Measurements from ENCODE around the gene LEAP2.

Gene LEAP2

DNA sequence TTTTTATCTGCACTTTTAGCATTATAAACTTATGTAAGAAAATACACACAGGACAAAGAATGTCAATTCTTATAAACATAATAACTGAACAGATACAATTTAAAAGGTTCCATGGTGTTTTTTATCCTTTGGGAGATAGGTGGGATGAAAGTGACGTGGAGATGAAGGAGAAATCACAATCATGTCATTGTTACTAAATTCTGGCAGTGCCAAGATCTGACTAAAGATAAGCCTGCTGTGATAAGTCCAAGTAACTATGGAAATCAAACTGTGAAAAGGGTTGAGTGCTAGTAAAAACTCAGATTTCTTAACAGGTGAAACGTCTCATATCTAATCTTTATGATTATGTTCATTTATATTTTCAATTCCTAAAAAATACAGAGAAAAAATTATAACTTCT is 11.1 kb downstream of the LEAP2 start:
- no peak for DNase-seq

DNA sequence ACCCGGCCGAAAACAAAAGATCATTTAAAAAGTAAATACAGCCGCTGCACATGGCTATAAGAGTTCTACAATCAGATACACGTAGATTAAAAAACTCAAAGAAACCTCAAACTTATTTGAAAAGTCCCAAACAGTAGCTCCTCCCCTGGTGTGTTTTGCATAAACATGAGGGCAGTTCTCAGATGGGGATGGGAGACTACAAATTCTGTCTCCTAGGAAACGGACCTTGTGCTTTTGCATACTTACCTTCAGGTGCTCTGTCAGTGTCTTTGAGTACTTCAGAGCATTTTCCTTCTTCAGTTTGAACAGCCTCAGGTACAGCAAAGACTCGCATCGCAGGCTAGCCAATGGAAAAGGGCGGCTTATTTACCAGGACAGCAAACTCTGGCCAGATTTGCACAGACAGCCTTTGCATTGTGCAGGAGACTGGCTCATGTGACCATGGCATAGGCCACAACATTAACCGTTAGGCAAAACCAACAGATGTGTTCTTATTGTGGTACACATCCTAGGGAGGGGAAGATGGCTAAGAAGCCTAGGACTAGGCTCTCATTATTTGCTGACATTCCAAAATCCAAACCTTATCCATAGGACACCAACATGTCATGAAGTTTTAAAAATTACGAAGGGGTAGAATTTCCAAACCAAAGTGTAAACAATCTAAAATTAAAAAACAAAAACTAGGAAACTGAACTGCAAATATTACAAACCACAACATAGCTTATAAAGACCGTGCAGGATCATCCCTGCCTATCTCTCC is 12.8 kb downstream of the LEAP2 start:
- DNase-seq = no peak

DNA sequence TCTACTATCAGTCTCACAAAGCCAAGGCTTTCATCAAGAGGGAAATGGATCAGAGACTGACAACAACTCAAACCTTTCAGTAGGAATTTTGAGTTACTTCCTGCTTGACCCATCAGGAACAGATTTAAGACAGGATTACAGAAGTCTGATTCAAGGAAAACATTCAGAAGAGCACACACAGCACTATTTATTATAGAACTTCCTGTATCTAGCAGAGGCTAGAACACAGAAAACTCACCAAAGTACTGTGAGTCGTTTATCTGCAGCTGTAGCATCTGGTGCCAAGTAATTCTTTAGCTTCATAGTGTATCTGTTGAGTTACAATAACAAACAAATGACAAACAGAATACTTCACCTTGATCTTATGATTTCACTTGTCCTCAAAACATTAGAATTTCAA is 13.8 kb downstream of the LEAP2 start:
- DNase-seq = no peak

DNA sequence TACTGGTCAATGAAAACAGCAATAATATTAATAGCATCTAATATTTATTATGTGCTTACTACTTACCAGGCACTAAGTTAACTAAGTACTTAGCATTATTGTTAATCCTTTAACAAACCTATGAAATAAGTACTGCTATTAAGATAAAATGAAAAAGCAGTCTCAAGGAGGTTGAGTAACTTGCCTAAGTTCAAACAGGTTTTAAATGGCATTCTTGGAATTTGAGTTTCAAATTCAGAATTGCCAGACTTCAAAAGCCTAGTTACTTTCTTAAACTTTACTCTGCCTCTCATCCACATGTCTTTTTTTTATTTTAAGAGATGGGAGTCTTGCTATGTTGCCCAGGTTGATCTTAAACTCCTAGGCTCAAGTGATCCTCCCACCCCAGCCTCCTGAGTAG is 16.0 kb downstream of the LEAP2 start:
- no peak for DNase-seq

DNA sequence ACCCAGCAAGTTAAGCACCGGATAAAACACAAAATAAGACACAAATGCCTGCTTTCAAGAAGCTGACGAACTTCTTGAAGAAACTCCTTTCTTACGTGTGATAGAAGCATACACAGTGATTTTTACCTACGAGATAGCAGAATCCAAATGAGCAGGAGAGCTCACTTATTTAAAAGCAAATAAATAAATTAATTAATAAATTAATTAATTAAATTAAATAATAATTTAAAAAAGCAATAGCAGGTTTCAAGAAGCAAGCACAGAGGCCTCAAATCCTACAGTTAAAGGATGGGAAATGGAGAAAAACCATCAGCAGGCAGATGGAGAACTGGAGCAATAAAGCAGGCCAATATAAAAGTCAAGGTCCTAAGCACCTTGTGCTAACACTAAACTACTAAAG is 17.3 kb downstream of the LEAP2 start:
- DNase-seq = no peak

DNA sequence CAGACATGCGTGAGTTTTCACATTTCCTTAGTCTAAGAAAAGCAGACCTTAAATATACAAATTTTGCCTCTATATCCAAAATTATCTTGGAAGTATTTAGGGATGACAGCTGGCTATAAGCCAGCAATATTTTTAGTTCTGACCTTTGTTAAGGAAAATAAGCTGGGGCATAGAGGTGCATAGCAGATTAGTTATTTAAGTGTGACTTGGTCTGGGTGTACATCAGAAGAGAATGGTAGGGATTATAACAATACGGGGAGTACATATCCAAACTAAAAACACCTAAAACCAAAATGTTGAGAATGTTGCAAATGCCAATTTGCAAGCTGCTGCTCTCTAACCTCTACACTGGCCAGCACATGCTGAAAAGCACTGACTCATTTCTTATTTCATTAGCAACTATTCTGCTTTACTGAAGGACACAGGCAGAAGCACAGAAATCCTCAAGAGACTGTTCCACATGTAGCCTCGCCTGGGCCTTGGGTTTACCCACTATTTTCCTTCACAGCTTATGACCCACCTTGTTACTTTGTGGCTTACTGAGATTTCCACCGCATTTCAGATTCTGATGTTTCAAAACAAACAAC is 22.3 kb downstream of the LEAP2 start:
- DNase-seq = no peak

DNA sequence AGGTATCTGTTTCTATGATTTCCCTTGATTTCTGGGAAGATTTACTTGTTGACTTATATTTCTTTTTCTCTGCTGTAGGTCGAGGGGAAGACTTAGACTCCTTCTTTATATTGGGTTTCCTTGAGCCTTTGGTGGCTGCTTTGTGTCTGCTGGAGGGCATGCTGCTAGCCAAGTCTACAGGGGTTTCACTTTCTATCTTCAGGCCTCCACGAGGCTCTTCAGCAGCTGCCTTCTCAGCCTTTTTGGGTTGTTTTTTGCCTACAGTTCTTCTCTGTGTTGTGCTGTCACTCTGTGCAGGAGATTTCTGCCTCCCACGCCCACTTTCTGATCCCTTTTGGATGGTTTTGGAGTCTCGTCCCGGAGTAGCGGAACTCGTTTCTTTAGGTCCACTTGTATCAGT is 23.2 kb downstream of the LEAP2 start:
- DNase-seq = no peak

DNA sequence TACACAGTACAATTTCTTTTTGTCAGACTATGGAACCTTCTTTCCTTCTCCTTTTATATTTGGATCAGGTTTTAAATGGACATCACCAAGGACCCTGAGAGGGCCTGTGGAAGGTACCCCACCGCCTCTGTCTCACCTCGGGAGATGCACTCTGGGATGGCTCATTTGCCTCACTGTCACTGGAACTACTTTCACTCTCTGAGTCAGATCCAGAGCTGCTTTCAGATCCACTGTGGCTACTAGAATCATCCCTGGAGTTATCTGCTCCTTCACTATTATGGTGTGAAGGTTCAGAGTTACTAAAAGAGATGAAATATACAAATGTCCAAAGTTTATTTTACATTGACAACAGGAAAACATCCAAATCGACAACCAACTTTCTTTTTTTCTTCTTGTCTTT is 24.6 kb downstream of the LEAP2 start:
- no peak for DNase-seq

DNA sequence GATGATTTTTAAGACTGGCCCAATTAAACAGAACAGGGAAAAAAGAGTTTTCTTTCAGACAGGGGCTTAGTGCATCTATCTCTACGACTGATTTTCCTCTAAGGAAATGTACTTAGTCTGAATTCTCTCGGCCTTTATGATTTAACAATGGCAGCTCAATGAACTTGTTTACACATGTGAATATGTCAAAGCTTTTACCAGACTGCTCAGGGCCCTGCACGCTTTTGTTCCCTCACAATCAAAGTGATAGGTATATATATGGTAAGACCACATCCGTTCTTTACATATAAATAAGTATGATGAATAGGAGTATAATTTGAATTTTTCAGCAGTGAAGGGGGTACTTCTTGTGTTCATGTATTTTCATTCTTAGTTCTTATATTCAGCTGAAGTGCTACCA is 27.6 kb downstream of the LEAP2 start:
- no peak for DNase-seq

DNA sequence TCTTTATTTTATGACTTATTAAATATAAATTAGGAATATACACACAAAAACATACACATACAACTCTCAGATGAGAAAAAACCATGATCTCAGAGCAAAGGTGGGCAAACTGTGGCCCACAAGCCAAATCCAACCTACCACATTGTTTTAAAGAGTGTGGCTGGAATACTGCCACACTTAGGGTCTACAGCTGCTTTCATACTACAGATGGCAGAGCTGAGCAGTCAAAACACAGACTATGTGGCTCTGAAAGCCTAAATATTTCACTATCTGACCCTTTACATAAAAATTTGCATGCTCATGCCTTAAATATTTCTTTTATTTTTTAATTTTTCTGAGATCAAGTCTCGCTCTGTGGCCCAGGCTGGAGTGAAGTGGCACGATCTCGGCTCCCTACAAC is 28.3 kb downstream of the LEAP2 start:
- no peak for DNase-seq

DNA sequence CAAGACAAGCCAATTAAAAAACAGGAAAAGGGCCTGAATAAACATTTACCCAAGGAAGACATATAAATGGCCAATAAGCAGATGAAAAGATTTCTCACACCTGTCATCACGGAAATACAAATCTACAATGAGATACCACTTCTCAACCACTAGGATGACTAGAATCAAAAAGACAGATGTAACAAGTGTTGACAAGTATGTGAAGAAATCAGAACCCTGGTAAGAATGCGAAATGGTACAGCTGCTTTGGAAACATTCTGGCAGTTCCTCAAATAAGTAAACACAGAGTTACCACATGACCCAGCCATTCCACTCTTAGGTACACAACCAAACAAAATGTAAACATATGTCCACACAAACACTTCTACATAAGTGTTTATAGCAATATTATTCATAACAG is 32.5 kb downstream of the LEAP2 start:
- DNase-seq = no peak

DNA sequence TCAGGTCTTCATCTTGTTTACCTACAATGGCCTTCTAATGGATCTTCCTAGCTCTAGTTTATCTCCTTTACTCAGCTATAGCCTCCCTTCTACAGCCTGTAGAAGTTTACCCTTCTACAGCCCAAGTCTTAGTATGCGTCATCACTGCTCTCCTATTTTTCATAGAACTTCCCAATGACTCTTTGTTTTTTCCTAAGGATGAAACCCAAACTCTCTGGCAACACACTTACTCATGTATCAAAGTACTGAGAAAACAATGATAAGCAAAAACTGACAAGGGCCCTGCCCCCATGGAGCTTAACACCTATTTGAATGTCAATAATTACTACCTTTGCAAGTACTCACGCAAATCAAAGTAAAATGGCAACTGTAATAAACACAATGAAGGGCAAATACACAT is 33.7 kb downstream of the LEAP2 start:
- DNase-seq = no peak

DNA sequence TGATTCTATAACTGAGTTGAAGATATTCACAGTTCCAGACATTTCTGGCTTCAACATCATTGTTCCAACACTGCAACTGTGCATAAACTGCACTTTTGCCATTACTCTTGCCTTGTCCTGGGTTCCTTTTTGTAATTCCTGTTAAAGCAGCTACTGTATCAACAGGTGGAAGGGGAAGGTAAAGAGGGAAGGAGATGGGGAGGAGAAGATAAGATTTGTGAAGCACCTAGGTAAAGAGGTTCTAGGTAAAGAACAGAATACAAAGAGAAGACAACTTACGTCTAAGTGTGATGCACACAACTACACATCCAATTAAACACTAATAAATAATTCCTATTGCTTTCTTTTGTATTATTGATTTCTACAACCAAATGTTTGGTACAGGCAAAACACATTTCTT is 36.2 kb downstream of the LEAP2 start:
- DNase-seq = no peak

DNA sequence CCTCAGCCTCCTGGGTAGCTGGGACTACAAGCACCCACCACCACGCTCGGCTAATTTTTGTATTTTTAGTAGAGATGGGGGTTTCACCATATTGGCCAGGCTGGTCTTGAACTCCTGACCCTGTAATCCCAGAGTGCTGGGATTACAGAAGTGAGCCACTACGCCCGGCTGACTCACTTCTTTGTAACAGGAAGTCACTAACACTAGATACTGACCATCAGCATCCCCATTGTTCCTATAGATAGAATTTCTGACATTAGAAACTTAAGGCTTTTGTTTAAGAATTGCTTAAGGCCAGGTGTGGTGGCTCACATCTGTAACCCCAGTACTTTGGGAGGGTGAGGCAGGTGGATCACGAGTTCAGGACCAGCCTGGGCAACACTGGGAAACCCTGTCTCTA is 42.2 kb downstream of the LEAP2 start:
- no peak for DNase-seq

DNA sequence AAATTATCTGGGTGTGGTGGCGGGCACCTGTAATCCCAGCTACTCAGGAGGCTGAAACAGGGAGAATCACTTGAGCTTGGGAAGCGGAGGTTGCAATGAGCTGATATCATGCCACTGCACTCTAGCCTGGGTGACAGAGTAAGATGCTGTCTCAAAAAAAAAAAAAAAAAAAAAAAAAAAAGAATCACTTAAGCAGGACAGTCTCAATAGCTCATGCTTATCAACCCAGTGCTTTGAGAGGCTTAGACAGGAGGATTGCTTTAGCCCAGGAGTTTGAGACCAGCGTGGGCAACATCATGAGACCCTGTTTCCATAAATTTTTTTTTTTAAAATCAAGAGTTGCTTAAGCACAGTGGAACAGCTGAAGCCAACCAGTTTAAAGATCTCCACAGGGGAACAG is 42.6 kb downstream of the LEAP2 start:
- no peak for DNase-seq
